GM12873 (cell line): ENCODE data around the gene C1GALT1C1L.

Experiments used
- CTCF ChIP-seq: IDR thresholded peaks from 2 replicates; pipeline ENCODE4 v1.5.1; 2012; ENCODE audit warnings: low read depth, mild to moderate bottlenecking, moderate library complexity, low read length, control low read depth; ENCODE audit not compliant: insufficient read depth; ENCODE audit errors: missing control alignments

C1GALT1C1L gene

GRCh38 chr2:43642363-43642762, 33.9 kb downstream of the C1GALT1C1L start:
- TF ChIP-seq CTCF, result no peak

GRCh38 chr2:43637030-43637803, 39.0 kb downstream of the C1GALT1C1L start, which contains the start of gene PLEKHH2:
Gene PLEKHH2, plus strand, starts transcription at chr2:43637260. Its CDS starts 7,414 bp downstream, at chr2:43644674.
- TF ChIP-seq CTCF, result no peak

- TF ChIP-seq CTCF, result no peak
These were observed 39.6 kb downstream of the C1GALT1C1L start for GRCh38 chr2:43636621-43637020.

GRCh38 chr2:43634604-43635306, 41.5 kb downstream of the C1GALT1C1L start:
- no peak for TF ChIP-seq CTCF

GRCh38 chr2:43631618-43632317, 44.5 kb downstream of the C1GALT1C1L start:
- no peak for TF ChIP-seq CTCF
